AG04449 (cell line): Measurements from ENCODE around the gene BBS9.

Experiments used
- CTCF ChIA-PET: fragments of 350-600 bp; formaldehyde crosslinking; extraction: SDS; loops from one replicate; lab custom pipeline; 2021; ENCODE audit warnings: antibody characterized with exemption; lab: Yijun Ruan, JAX
- POLR2A ChIA-PET: fragments of 400-600, 350-600 bp; formaldehyde crosslinking; extraction: SDS; loops from one replicate; lab custom pipeline; 2020; ENCODE audit warnings: antibody characterized with exemption, inconsistent platforms; lab: Yijun Ruan, JAX
- DNase-seq: peaks from one replicate; pipeline ENCODE4 v3.0.0-alpha.2; 2010; ENCODE audit warnings: low read depth, low spot score
- H3K4me3 ChIP-seq: 2 replicates; pipeline ENCODE4 v1.5.1; 2011; ENCODE audit warnings: low read depth, mild to moderate bottlenecking, control low read depth, low read length
- TF ChIP-seq, protein P1 (sequence below): IDR thresholded peaks from one replicate; pipeline ENCODE4 v1.5.1; 2011; ENCODE audit warnings: mild to moderate bottlenecking, moderate library complexity, low read length, control low read depth, inconsistent platforms; ENCODE audit not compliant: insufficient read depth; ENCODE audit errors: missing control alignments

Gene BBS9

DNA sequence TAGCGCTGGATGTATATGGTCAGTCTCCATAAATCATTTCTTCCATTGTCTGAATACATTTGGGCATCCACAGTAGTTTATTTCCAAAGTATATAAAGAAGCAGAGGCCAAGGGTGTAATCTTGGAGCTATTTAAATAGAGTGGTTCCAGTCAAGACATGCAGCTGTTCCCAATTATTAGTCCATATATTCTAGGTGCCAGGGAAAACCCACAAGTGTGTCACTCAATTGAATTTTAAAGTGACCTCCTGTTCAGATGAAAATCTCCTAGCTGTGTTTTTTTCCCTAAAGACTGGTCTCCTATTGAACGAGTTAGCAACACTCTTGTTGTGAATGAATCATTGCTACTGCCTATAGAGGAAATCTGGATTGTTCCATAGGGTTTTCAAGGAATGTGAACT lies 515.7 kb downstream of the BBS9 start:
- ChIA-PET CTCF (no interaction called here), POLR2A (interaction anchor here (0.5 kb wide), 1 partner anchor 114 kb away, joined by 3 read pairs; no protein-coding TSS in a partner anchor)
- DNase-seq, result no peak
- no peak overlapping the region for H3K4me3 ChIP-seq
- TF ChIP-seq, protein P1, sequence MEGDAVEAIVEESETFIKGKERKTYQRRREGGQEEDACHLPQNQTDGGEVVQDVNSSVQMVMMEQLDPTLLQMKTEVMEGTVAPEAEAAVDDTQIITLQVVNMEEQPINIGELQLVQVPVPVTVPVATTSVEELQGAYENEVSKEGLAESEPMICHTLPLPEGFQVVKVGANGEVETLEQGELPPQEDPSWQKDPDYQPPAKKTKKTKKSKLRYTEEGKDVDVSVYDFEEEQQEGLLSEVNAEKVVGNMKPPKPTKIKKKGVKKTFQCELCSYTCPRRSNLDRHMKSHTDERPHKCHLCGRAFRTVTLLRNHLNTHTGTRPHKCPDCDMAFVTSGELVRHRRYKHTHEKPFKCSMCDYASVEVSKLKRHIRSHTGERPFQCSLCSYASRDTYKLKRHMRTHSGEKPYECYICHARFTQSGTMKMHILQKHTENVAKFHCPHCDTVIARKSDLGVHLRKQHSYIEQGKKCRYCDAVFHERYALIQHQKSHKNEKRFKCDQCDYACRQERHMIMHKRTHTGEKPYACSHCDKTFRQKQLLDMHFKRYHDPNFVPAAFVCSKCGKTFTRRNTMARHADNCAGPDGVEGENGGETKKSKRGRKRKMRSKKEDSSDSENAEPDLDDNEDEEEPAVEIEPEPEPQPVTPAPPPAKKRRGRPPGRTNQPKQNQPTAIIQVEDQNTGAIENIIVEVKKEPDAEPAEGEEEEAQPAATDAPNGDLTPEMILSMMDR, result no peak

DNA sequence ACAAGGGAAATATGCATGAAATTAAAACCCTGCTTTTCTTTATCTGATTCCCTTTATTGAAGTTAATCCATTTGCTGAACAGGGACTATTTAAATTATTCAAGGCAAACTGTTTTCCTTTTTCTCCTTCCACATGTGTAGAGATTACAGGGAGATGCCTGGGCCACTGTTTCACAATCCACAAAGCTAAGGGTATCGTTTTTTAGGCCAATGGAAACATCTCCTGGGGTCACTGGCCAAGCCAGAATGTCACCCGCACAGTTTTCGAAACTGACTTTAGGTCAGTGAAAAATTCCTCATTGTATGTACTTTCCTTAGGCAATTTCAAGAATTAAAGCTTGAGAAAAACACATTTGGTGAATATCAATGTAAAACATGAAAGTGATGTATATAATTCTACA lies 516.8 kb downstream of the BBS9 start:
- no peak overlapping the region for H3K4me3 ChIP-seq
- ChIA-PET POLR2A (no interaction called here), CTCF (no interaction called here)
- TF ChIP-seq, protein P1, result no peak
- no peak for DNase-seq

DNA sequence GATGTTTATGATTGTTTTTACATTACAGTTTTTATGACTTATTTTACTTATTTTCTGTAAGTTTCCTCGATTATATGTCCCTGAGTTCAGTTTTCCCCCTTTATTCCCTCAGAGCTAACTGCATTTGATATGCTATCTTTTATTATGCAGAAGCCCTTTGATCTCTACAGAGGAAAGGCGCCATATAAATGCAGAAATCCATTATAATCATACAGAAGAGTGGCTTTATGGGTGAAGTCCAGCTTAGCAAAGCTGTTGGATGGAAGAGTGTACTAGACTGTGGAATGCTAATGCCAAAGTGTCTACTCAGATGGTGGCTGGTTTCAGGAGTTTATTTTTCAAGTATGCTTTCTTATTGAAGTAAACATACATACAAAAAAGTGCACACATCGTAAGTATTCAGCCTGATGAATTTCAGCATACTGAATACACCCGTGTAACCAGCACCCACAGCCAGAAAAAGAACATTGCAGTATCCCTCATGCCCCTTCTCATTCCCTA lies 517.6 kb downstream of the BBS9 start:
- no peak overlapping the region for H3K4me3 ChIP-seq
- DNase-seq, result no peak
- ChIA-PET POLR2A (no interaction called here), CTCF (no interaction called here)
- TF ChIP-seq, protein P1, result no peak

DNA sequence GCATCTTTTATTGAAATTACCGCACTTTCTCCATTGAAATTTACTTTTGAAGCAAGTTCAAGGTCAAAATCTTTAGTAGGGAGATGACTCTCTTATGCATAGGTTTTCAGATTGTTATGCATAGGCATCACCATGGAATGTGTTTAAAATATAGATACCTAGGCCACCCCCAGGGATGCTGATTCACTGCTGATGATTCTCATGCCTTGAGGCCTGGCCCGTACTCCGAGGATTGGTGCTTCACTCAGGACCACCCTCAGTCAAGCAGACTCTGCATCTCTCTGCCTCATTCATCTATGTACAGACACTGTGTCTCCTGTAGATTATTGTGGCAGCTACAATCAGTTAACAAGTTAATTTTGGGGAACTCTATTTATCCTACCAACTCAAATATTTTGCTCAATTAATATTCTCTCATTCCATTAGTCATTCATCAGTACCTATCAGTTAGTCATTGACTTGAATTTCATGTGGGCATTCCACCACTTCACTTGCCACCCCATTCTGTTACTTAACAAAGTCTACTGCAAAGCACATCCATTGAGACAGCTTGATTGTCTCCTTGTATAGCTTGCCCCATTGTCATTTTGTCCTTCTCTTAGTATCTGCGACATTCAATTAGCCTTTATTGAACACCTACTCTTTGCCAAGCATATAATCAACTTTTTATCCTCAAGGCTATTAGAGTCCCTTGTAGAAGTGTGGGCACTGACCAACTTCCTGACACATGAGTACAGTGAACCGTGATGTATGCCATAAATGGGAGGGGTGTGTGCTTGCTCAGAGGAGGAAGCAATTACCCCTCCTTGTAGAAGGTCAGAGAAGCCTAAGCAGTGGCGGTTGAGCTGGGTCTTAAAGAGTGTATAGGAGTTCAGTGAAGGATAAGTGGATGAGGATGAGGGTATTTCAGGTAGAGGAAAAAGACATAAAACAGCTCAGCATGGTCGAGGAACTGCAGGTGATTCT lies 520.4 kb downstream of the BBS9 start:
- no peak for DNase-seq
- ChIA-PET POLR2A (interaction anchor here (0.7 kb wide), 1 partner anchor 260 kb away, joined by 3 read pairs; no protein-coding TSS in a partner anchor), CTCF (no interaction called here)
- TF ChIP-seq, protein P1, result no peak
- no peak overlapping the region for H3K4me3 ChIP-seq

DNA sequence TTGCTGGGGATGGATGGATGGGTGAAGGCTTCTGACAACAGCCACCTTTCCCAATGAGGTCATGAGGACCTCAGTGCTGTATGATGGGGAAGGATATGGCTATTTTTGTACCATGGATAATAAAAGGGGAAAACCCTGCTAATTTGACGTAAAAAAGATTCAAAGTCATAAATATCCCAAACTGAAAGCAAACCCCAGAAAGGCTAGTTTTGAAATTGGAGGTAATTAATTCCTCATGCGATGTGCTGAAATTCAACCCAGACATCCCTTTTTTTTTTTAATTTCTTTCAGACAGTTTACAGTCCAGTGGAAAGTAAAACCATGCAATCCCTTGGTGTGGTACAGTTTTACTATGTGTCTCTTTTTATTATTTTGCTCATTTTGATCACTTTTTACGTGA lies 521.5 kb downstream of the BBS9 start:
- CTCF ChIA-PET, result interaction anchor here (1.5 kb wide), 1 partner anchor 282 kb away, joined by 3 read pairs; no protein-coding TSS in a partner anchor

More for the DNA sequence above, 521.5 kb downstream of the BBS9 start:
- DNase-seq, result no peak
- TF ChIP-seq, protein P1, result no peak
- no peak overlapping the region for H3K4me3 ChIP-seq
- POLR2A ChIA-PET, result no interaction called here
